GM21737 (cell line): ENCODE measurements around the gene TNFAIP1.

ENCODE experiments used
- ATAC-seq: cut with Tn5 transposase; IDR thresholded peaks from one replicate; pipeline ENCODE4 v1.9.1; 2021; ENCODE audit warnings: mild to moderate bottlenecking, moderate library complexity; ENCODE audit not compliant: unreplicated experiment

The TNFAIP1 gene

GRCh38 chr17:28344435-28344901 is 8.9 kb downstream of the TNFAIP1 start:
- ATAC-seq = no peak

GRCh38 chr17:28345419-28346198 is 10.0 kb downstream of the TNFAIP1 start:
- ATAC-seq = no peak

GRCh38 chr17:28346199-28346580 is 10.6 kb downstream of the TNFAIP1 start:
- no peak for ATAC-seq

GRCh38 chr17:28346746-28347246 is 11.2 kb downstream of the TNFAIP1 start:
- ATAC-seq = no peak

GRCh38 chr17:28347261-28347891 is 11.8 kb downstream of the TNFAIP1 start:
- ATAC-seq = no peak

GRCh38 chr17:28348979-28349378 is 13.4 kb downstream of the TNFAIP1 start:
- no peak for ATAC-seq

- ATAC-seq = no peak
Observed at GRCh38 chr17:28350271-28350670, 14.7 kb downstream of the TNFAIP1 start.

- ATAC-seq = peak; percentile 95
Observed at GRCh38 chr17:28357061-28357900, 21.7 kb downstream of the TNFAIP1 start, which contains the start of gene POLDIP2. Gene POLDIP2, minus strand, starts transcription at chr17:28357527. Its CDS starts 79 bp downstream, at chr17:28357448.

GRCh38 chr17:28357901-28358197 is 22.3 kb downstream of the TNFAIP1 start:
- no peak for ATAC-seq

- no peak for ATAC-seq
Observed at GRCh38 chr17:28363186-28363585, 27.6 kb downstream of the TNFAIP1 start.

GRCh38 chr17:28363776-28364650 is 28.5 kb downstream of the TNFAIP1 start:
- no peak for ATAC-seq

- ATAC-seq = no peak
Observed at GRCh38 chr17:28364665-28365363, 29.3 kb downstream of the TNFAIP1 start, which contains the start of gene SEBOX. Gene SEBOX, minus strand, starts transcription at chr17:28365199. Its CDS starts 48 bp downstream, at chr17:28365151.

- ATAC-seq = no peak
Observed at GRCh38 chr17:28365487-28365886, 29.9 kb downstream of the TNFAIP1 start.

GRCh38 chr17:28366605-28367004 is 31.0 kb downstream of the TNFAIP1 start:
- no peak for ATAC-seq

- ATAC-seq = no peak
Observed at GRCh38 chr17:28367641-28368305, 32.2 kb downstream of the TNFAIP1 start.

GRCh38 chr17:28368306-28368831 is 32.8 kb downstream of the TNFAIP1 start:
- no peak for ATAC-seq

GRCh38 chr17:28368915-28369683 is 33.5 kb downstream of the TNFAIP1 start:
- ATAC-seq = no peak

- no peak for ATAC-seq
Observed at GRCh38 chr17:28369684-28370034, 34.1 kb downstream of the TNFAIP1 start.
